Measurements from ENCODE around the gene CHRNB1.

- TF ChIP-seq CTCF (IDR thresholded peaks at IDR 0.05) (no peak), POLR2AphosphoS5 (IDR thresholded peaks at IDR 0.05) (no peak)
These were observed 17.9 kb downstream of the CHRNB1 start for GRCh38 chr17:7462474-7463371.
